NCI-H748 treated with DMSO at 0.1 percent for 48 hours (cell line): ENCODE results near the gene CCDC192.
A peak's percentile ranks its signal among the peaks of the same experiment; 100 is the strongest.

Experiments used
- DNase-seq: peaks from one replicate; lab custom pipeline; 2025; lab: John Stamatoyannopoulos, UW

CCDC192 gene

DNA sequence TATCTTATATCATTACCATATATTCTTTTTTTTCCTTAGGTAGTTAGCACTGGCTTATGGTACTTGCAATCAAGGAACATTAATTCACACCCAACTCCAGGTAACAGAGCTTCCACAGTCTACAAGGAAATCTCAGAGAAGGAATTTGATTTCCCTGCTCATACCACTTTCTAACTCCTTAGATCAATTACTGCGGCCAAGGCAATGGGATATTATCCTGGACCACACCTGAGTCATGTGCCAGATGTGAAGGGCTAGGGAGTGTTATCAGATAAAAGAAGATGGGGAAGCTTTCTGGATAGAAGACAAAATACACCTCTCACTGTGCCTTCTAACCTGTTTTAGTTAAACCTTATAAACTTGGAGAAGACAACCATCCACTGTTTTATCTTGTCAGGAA is 181.2 kb downstream of the CCDC192 start:
- no peak for DNase-seq

DNA sequence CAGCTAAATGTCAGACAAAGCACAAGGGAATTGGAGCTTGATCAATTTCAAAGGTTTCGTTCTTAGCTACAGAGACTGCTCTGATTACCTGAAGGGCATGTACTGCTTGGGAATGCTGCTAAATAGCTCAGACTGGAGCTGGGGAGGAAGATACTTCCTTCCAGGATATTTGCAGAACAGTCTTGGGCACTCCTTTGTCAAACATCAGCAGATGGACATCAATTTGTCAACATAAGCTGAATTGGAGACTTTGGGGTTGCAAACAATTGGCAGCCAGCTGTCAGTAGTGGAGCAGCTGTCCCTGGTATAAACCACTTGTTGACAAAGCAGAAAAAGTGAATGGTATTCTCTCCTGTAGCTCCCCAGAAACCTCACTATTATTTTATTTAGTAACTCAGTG is 182.0 kb downstream of the CCDC192 start:
- DNase-seq = peak; percentile 62

DNA sequence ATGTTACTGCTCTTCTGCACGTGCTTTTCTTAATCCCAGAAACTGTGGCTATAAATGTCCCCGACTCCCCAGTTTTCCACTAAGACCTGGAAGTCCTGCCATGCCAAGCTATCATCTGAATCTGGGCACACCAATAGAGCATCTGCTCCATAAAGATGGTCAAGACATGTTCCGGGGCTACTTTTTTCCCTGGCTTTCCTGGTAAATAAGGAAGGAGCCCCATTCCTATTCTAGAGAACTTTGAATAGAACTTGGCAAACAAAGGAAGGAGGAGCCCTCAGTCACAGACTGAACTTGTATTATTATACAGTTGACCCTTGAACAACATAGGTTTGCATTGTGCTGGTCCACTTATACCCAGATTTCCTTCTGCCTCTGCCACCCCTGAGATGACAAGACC is 182.9 kb downstream of the CCDC192 start:
- no peak for DNase-seq

DNA sequence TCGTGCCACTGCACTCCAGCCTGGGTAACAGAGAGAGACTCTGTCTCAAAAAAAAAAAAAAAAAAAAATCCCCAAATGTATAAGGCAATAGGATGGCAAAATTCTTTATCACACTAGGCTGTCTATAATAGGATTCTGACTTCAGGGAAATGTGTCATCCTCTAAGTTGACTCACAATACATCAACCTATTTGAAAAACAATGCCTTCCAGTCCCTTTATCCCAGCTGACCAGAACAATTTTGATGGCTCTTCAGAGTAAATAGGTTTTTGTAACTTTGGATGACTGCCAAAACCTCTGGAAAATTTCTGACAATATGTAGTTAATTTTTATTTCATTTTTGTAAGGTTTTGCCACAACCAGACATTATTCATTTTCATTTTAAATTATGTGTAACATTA is 184.1 kb downstream of the CCDC192 start:
- no peak for DNase-seq

DNA sequence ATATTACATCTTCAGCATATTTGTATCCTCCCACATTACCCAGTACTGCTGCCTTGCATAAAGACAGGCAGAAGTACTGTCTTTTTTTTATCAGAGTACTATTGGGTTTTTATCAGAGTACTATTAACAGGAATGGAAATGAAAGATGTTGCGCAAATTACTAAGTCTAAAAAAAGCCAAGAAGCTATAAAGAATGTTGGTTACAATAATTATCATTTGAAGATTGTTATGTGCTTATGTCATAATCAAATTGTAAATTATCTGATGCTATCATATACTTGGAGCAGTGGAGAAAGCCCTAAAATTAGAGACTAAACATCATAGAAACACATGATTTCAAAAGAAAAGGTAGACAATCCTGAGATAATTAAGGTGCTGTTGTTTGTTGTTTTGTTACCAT is 188.8 kb downstream of the CCDC192 start:
- DNase-seq = no peak

DNA sequence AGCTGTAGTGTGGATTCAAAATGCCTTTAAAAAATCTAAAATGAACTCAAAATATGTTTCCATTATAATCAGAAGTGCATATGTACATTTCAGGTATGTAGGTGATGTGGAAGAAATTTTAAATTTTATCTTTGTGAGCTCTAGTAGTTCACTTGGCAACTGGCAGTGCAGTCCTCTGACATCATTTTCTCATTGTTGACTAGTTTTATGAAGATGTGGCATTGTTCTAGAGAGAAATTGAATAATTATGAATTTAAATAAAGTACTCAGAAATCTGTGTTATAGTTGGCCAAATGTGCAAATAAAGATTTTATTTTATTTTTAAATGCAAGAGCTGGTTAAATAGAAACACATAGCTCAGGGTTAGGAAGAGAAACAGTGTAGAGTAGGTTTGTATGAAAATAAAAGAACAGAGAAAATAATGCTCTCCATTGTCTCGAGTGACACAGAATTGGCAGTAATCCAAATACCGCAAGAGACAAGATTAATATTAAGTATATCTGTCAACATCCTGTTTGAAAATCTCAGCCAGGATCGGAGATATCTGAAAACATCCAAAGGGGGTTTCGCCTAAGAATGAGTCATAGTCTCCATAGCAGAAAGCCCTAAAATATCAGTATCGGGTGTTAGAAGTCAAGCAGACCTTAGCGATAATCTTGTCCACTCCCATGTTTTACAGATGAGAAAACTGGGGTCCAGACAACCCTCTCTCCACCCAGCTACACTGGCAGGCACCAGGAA is 189.4 kb downstream of the CCDC192 start:
- DNase-seq = peak; percentile 68

DNA sequence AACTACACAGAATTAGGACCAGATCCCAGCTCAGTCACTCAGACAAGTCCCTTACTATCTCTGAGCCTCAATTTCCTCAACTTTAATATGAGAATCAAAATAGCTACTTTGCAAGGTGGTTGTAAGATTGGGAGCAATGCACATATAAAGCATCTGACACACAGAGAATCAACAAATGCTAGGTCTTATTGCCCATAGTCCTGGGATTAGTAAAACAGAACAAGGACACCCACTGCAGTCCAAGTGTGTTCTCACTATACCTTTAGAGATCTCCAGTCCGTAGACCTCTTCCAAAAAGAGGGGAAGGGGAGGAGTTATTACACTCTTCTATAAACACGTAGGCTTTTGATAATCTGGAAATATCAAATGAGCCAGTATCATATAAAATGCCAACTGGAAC is 190.0 kb downstream of the CCDC192 start:
- DNase-seq = no peak

DNA sequence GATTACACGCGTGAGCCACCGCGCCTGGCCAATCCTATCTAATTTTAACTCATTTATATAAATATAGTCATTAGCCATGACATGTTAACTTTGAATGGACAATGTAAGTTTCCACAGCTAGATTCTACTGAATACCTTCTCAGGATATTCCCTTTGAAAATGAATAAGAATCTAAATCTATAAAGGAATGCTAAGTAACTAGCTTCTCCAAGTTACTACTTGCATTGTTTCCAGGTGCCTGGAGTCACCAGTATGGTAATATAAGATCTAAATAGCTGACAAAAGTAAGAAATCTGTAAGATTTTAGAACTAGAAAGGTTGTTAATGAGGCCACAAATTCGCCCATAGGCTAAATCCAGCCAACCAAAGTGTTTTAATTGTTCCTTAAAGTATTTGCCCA is 191.3 kb downstream of the CCDC192 start:
- no peak for DNase-seq

DNA sequence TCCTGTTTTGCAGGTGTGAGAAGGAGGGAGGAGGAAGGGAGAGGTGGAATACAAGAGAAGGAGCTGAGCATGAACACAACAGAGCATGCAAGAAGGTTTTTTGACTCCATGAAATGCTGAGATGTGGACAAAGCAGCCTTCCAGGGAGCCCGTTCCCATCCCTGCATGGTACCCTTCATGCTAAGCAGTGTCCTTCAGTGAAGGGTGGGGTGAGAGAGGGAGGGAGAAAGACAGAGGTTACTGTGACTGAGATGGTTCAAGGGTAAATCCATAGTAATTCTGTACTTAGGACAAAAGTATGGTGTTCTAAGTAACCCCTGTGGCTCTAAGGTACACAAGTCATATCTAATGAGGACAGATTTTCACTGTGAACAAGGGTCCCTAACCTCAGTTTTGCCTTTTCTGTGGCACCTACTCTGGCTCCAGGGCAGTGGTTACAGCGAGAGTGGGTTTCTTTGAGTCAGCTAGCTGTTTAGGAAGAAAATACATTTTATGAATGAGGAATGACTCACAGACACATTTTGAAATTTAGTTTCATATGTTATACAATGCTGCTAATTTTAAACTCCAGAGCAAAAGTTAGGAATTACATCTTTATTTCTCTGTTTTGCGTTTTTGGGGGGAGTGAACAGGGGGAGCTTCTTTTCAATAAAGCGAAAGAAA is 195.5 kb downstream of the CCDC192 start:
- no peak for DNase-seq

DNA sequence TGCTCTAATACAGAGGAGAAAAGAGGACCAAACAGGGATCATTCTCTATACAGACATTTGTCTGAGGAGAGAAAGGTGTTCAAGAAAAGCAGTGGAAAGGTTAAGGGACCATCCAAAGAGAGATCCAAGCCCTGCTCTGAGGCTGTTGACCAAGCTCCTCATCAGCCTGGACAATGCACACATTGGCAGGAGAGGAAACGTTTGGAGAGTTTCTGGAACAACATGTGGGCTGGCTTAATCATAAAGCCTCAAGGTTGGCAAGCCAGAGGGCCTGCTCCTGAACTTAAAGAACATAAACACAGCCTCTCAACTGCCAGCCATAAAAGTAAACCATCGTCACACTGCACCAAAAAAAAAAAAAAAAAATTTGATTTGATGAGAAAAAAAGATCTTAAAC is 196.0 kb downstream of the CCDC192 start:
- no peak for DNase-seq

DNA sequence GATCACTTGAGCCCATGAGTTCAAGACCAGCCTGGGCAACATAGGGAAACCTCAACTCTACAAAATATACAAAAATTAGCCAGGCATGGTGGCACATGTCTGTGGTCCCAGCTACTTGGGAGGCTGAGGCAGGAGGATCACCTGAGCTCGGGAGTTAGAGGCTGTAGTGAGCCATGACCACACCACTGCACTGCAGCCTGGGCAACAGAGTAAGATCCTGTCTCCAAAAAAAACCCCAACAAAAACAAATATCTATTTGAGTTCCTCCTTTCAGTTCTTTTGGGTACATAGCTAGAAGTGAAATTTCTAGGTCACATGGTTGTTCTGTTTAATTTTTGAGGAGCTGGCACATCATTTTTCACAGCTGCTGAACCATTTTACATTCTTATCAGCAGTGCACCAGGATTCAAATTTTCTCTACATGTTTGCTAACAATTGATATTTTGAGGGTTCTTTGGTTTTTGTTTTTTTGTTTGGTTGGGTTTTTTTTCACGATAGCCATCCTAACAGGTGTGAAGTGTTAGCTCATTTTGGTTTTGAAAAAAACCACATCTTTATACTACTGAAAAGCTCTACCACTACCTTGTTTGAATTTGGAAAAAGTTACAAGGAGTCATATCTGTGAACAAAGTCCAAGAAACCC is 203.5 kb downstream of the CCDC192 start:
- DNase-seq = no peak

DNA sequence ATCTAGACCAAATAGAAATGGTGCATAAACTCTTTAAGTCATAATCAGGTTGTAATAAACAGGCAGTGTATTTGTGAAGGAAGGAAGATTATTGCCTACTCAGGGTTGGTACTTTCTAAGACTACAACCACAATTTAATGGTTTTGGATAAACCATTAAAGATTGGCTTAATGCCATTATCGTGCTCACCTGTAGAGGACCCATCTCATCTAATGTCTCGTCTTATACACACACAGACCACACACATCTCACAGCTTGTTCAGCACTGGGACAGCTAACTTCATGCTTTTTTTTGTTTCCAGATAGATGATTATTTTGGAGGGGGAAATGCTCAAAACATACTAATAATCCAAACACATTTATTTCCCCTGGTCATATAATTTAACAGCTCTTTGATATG is 204.7 kb downstream of the CCDC192 start:
- DNase-seq = no peak

DNA sequence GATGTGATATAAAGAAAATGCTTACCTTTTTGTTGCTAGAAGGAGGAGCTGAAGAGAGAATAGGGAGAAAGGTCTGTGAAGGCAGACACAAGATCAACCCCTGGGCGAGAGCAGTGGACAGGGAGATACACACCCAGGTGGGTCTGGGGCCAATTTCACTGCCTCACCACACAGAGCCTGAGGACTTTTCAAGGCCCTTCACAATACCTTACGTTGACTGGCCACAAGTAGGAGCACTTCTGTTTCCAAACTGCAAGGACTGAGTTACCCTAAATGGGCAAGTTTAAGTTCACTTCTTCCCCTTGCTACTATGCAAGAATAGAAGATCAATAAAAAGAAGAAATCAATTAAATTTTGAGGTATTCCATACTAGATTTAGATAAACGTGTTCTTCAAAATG is 205.9 kb downstream of the CCDC192 start:
- DNase-seq = no peak

DNA sequence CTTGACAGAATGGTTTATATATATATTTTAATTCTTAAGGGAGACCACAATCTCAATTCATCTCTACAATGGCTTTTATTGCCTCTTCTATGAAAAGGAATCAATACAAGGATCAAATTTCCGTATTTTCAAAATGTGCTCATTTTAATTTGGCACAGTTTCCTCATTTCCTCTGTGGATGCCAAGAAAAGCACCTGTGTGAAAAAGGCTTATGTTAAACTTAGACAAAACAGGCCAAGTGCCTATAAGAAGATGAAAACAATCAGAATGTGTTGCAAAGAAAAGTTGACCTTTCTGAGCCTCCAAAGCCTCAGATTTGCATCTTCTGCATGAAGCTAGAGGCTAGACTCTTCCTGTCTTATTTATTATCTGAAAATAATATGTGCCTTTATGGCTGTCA is 206.6 kb downstream of the CCDC192 start:
- DNase-seq = no peak

DNA sequence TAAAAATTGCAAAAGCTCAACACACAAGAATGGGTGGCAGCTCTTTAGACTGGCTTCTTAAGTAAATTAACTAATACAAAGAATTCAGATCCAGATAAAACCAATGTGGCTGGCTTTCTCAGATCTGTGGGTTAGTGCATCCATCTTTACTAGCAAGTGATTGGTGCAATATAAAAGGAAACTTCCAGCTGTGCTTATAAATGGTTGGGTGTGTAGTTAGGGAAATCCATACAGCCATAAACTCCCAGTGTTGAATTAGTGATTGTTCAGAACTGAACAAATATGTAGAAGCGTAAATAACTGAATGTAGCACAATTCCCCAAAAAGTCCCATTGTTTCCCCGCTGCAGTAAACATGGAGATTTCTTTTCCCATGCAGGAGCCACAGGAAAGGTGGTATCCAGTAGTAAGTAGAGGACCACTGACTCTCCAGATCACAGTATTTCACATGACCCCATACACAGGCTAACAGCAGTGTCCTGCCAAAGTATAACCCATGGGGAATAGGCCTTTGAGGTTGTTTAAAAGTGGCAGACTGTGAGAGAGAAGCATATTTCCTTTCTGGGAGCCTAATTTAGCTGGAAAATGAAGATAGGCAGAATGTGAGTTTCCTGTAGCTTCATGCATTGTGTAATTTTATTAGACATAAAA is 207.2 kb downstream of the CCDC192 start:
- peak; percentile 55 for DNase-seq

DNA sequence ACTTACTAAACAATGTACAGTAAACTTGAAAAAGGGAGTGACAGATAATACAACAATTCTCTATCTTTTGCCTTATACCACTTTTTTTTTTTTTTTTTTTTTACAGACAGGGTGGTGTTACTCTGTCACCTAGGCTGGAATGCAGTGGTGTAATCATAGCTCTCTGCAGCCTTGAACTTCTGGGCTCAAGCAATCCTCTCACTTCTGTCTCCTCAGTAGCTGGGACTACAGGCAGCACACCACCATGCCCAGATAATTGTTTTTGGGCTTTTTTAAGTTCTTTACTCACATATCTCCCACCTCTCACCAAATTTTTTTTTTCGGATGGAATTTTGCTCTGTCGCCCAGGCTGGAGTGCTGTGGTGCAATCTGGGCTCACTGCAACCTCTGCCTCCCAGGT is 208.4 kb downstream of the CCDC192 start:
- no peak for DNase-seq

DNA sequence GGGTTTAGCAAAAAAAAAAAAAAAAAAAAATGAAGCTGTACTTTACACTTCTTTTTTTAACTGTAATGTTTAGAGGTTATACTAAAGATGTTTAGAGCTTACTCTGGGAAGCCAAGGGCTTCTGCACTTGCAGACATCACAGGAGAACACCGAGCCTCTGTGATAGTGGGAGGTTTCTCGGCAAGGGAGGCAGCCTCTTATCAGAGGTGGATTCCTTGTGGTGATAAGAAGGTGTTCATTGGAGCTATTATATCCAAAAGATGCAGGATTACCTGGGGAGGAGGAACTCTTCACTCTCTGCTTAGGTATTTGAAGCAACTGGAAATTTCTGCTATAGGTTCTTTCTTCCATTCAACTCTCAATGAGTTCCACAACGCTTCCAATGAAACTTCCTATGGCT is 209.2 kb downstream of the CCDC192 start:
- no peak for DNase-seq

DNA sequence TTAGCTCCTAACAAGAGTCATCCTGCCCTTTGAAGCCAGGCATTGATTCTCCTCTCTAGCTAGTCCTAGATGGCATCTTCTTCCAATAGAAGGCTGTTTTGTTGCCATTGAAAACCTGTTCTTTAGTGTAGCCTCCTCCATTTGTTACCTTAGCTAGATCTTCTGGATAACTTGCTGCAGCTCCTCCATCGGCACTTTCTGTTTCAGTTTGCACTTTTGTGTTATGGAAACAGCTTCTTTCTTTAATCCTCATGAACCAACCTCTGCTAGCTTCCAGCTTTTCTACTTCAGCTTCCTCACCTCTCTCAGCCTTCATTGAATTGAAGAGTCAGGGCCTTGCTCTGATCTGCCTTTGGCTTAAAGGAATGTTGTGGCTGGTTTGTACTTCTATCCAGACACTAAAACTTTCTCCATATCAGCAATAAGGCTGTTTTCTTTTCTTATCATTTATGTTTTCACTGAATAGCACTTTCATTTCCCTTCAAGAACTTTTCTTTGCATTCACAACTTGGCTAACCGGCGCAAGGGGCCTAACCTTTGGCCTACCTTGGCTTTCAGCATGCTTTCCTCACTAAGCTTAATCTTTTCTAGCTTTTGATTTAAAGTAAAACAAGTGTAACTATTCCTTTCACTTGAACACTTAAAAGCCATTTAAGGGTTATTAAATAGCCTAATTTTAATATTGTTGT is 213.8 kb downstream of the CCDC192 start:
- DNase-seq = no peak

DNA sequence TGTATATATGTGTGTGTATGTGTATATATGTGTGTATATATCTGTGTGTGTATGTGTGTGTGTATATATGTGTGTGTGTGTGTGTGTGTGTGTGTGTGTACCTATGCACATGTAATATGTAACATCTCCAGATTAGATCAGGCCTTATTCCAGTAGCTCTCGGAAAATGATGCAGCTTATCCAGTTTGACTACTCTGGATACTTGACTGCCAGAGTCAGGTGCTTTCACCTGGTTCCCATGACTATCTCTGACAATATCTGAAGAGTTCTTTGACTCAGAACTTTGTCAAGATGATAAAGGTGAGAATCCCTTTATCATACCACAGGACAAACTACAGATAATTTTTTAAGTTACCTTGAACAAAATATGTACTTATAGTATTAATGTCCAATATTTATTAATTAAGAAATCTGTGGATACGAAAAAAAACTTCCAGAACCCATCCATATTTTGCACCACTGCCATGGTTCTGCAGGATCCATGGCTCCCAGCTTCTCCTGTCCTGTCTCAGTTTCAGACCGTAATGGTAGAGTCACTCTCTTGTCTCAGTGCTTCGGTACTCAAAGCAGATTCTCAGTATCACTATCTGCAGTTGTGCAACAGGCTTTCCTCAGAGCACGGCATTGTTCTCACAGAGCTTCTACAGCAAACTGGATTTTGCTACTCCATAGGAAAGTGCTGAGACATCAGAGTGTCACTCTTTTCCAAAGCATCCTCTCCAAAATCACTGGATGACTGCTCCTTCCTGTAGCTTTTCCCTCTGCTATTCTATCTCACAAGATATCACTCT is 216.0 kb downstream of the CCDC192 start:
- no peak for DNase-seq

DNA sequence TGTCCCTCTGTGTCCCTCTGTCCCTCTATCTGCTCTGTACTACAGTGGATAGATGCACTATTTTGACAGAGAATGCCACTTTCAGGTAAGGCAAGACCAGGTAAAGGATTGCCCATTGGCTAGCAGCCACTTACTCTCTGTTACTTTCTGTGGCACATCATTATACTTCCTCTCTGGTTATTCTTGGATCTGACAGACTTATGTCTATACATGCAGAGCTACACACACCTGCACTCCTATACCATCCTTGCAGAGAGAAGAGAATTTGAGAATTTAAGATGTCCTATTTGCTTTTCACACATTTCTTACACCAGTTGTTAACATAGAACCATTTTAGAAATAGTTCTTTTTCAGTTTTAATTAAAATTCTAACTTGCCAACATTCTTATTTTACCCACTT is 216.6 kb downstream of the CCDC192 start:
- DNase-seq = no peak

DNA sequence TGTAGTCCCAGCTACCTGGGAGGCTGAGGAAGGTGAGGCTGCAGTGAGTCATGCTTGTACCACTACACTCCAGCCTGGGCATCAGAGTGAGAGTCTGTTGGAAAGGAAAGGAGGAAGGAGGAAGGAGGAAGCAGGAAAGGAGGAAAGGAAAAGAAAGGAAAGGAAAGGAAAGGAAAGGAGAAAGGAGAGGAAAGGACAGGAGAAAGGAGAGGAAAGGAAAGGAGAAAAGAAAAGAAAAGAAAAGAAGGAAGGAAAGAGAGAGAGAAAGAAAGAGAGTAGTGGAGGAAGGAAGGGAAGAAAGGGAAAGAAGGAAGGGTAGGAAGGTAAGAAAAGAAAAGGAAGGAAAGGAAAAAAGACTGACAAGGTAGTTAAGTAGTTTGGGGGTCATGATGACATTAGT is 217.7 kb downstream of the CCDC192 start:
- DNase-seq = no peak

DNA sequence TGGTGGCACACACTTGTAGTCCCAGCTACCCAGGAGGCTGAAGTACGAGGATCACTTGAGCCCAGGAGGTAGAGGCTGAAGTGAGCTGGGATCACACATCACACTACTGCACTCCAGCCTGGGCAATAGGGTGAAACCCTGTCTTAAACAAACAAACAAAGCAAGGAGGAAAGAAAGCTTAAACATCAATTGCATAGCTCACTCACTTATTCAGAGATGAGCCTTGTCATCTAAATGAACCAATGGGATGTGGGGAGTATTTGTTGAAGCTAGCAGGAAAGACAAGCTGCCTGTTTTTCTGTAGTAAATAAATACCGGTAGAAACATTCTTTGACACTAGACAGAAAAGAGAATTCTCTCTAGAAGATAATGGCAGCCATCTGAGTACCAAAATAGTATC is 219.4 kb downstream of the CCDC192 start:
- DNase-seq = no peak
